ENCODE results near the gene PPL. TPM values are rescaled to one million over a fixed set of nuclear protein-coding genes. Genes with fewer than 3 reads are reported as not detected.

PPL gene
- total and polyA plus RNA-seq, 2 of the 8 experiments (the other 6 are each of a cell fraction or from before 2014, with no cell fraction given), result 11.3 to 29.5 TPM

DNA sequence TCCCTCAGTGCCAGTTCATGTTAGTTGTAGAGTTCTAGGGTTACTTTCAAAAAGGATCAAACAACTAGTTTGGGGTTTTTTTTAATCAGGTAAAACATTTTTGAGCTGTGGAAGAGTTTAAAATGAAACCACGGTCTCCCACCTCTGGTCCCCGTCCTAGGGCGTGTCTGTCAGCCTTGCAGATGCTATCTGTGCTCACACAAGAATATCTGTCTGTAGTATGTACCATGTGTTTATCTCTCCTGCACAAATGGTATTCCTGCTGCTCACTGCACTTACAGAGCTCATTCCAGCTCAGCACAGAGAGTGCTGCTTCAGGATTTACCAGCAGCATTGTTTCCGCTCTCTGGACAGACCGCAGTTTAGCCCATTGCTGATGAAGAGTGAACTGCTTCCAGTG is 50.8 kb downstream of the PPL start:
- no peak overlapping the region for H2BK5ac ChIP-seq (ENCODE audit: low read depth, low read length)
- H2BK15ac ChIP-seq (ENCODE audit: low read length), result no peak overlapping the region
- no peaks in the 10 kb centered on the region for H3K23me2 ChIP-seq (ENCODE audit: low read depth, low read length)
- H3K27me3 ChIP-seq (replicated peaks in 1 of 4; ENCODE audit: control insufficient read depth in 3 of 4, extremely low read depth in 1 of 4, insufficient read depth in 3 of 4, low read length in 3 of 4), result no peaks in the 10 kb centered on the region
- no peak overlapping the region for H4K91ac ChIP-seq (replicated peaks; ENCODE audit: insufficient read length, low read length)
- H2BK12ac ChIP-seq (ENCODE audit: low read depth, low read length), result no peak overlapping the region
- ChIA-PET POLR2A (ENCODE audit: partially characterized antibody) (interaction anchor here (1.7 kb wide), 1 partner anchor 19 kb away, joined by 4 read pairs; no protein-coding TSS in a partner anchor), CTCF (ENCODE audit: partially characterized antibody) (interaction anchor here (0.8 to 1.0 kb wide), 2 partner anchors 32 to 55 kb away, joined by 3 read pairs; no protein-coding TSS in a partner anchor)
- H4K5ac ChIP-seq (ENCODE audit: insufficient read length, low read depth, low read length), result no peak overlapping the region
- no peak for DNase-seq (ENCODE audit: low read depth in 1 of 2, low spot score in 2 of 2)
- H3K4ac ChIP-seq (replicated peaks; ENCODE audit: insufficient read length, low read depth, low read length), result no peak overlapping the region
- H2BK20ac ChIP-seq (ENCODE audit: low read length), result no peak overlapping the region
- H3K9ac ChIP-seq (replicated peaks in 1 of 4; ENCODE audit: extremely low read depth in 1 of 4, low read depth in 3 of 4, low read length in 3 of 4), result no peak overlapping the region
- H3K23ac ChIP-seq (ENCODE audit: insufficient read length), result no peak overlapping the region
- no peaks in the 10 kb centered on the region for H3K79me1 ChIP-seq (ENCODE audit: low read depth, low read length)
- no peak overlapping the region for H3K4me3 ChIP-seq (ENCODE audit: extremely low read depth in 1 of 4, insufficient read depth in 2 of 4, low read depth in 3 of 4, low read length in 4 of 4)
- no peak overlapping the region for H3K4me2 ChIP-seq (ENCODE audit: insufficient read depth in 1 of 2, low read depth in 2 of 2, low read length in 2 of 2)
- peaks cover 11 to 71% (median 48%) of the 10 kb centered on the region in 4 experiments; a peak in 7 of 8 replicates for H3K36me3 ChIP-seq (ENCODE audit: control insufficient read depth in 2 of 4, insufficient read depth in 4 of 4, low read length in 3 of 4)
- TF ChIP-seq CBX5 (IDR thresholded peaks at IDR 0.05; ENCODE audit: low read depth, low read length), result no peak
- no peak for TF ChIP-seq CBX8 (IDR thresholded peaks at IDR 0.05; ENCODE audit: borderline replicate concordance, low read depth, low read length)
- no peak for TF ChIP-seq YY1 (IDR thresholded peaks at IDR 0.05; ENCODE audit: low read depth, low read length)
- no peak for TF ChIP-seq KDM5A (IDR thresholded peaks at IDR 0.05; ENCODE audit: low read length)
- TF ChIP-seq JUND (IDR thresholded peaks at IDR 0.05; ENCODE audit: low read length), result no peak
- no peak for TF ChIP-seq ZNF274 (IDR thresholded peaks at IDR 0.05; ENCODE audit: borderline replicate concordance, extremely low read depth, low read length)
- no peak overlapping the region for H3K27ac ChIP-seq (ENCODE audit: low read depth, low read length)
- 96% methylated on average over 5 of the region's 5 CpGs; no CpG with 5 or more reads in 1 of the 2 experiments for WGBS, 2 experiments (ENCODE audit: extremely low coverage in 1 of 2, insufficient coverage in 1 of 2, insufficient read length in 1 of 2, insufficient replicate concordance in 2 of 2, low coverage in 1 of 2, low lambda C conversion rate in 2 of 2, missing lambda C conversion rate in 1 of 2)
- no peaks in the 10 kb centered on the region for H3K79me2 ChIP-seq (ENCODE audit: control insufficient read depth in 1 of 2, insufficient read depth in 2 of 2, low read length in 2 of 2)
- no peak overlapping the region for H2AK5ac ChIP-seq (ENCODE audit: low read depth, low read length)
- H2AFZ ChIP-seq (ENCODE audit: low read length), result no peak overlapping the region
- H3K56ac ChIP-seq (replicated peaks; ENCODE audit: insufficient read length, low read depth, low read length), result no peak overlapping the region
- H3K4me1 ChIP-seq (replicated peaks in 1 of 4; ENCODE audit: control insufficient read depth in 3 of 4, insufficient read depth in 4 of 4, low read length in 3 of 4), result no peaks in the 10 kb centered on the region
- H2BK120ac ChIP-seq (replicated peaks; ENCODE audit: low read depth, low read length), result no peak overlapping the region
- no peaks in the 10 kb centered on the region for H3K9me3 ChIP-seq (ENCODE audit: insufficient read depth in 2 of 2, low read depth in 1 of 2, low read length in 1 of 2)
- H4K20me1 ChIP-seq (replicated peaks in 1 of 2; ENCODE audit: control insufficient read depth in 1 of 2, insufficient read depth in 2 of 2, low read length in 2 of 2), result peaks cover 3% of the 10 kb centered on the region in 2 experiments
- H3K18ac ChIP-seq (ENCODE audit: extremely low read depth, low read length), result no peak overlapping the region
- H4K8ac ChIP-seq (ENCODE audit: extremely low read depth, insufficient read depth, low read length), result no peak overlapping the region
- no peak for FAIRE-seq
- no peak overlapping the region for H3K14ac ChIP-seq (ENCODE audit: insufficient read length)

All from H1 (cell line).